Peyer's patch (tissue), 4 donors: ENCODE results near the gene CHKB.

ENCODE experiments used
- CTCF ChIP-seq, 6 experiments: fragments of 450-650 bp in 4 of 6; fragments of 200-600 bp in 2 of 6; sonication (generic) in 1 of 6; IDR thresholded peaks; one replicate each; pipeline ENCODE4 v1.5.1; 2017 to 2019; ENCODE audit warnings: antibody characterized with exemption in 6 of 6, mild to moderate bottlenecking in 3 of 6, moderate library complexity in 1 of 6
- POLR2A ChIP-seq, 2 donors: fragments of 450-650 bp; IDR thresholded peaks; one replicate each; pipeline ENCODE4 v1.5.1; 2017; ENCODE audit warnings: antibody characterized with exemption in 2 of 2, mild to moderate bottlenecking in 2 of 2, moderate library complexity in 2 of 2

- TF ChIP-seq CTCF (IDR thresholded peaks at IDR 0.05) (no peak), POLR2A (IDR thresholded peaks at IDR 0.05) (no peak)
These were observed 27.4 kb upstream of the CHKB start for GRCh38 chr22:50610041-50610451.
